ENCODE results near the gene ETS2.

DNA sequence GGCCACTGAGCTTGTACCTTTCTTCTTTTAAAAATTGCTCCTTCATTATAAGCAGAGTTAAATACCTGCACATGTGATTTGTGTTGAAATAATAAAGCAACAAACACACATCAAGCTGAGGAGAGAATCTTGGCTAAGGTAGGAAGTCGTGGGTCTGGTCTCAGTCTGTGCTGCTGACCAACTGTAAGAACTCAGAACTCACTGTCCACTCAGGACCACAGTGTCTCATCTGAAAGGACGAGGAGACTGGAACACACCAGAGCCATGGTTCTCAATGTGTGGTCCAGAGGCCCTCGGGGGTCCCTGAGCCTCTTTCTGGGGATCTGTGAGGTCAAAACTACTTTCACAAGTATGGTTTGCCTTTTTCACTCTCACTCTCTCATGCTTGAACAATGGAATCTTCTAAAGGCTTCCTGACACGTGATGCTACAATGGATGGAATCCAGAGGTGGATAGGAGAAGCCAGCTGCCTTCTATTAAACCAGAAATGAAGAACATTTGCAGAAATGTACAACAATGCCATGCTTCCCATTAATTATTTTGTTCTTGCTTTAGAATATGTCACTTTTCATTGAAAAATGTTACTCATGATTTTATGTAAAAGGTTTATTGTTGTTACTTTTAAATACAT is 17.3 kb upstream of the ETS2 start:
- TF ChIP-seq NFIC (IDR thresholded peaks at IDR 0.05) (no peak), YY1 (IDR thresholded peaks at IDR 0.05; ENCODE audit: low read depth) (no peak), EGR1 (IDR thresholded peaks at IDR 0.05) (no peak), TCF12 (IDR thresholded peaks at IDR 0.05; ENCODE audit: low read depth) (no peak), RAD21 (IDR thresholded peaks at IDR 0.05; ENCODE audit: low read depth) (no peak), CREB1 (IDR thresholded peaks at IDR 0.05; ENCODE audit: low read depth) (no peak), TAF1 (IDR thresholded peaks at IDR 0.05; ENCODE audit: low read depth) (no peak)
- TF ChIP-seq, protein P1, sequence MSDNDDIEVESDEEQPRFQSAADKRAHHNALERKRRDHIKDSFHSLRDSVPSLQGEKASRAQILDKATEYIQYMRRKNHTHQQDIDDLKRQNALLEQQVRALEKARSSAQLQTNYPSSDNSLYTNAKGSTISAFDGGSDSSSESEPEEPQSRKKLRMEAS (IDR thresholded peaks at IDR 0.05) = no peak; the same call in 1 of the 2 replicates

Data from Ishikawa (cell line).